Measurements from ENCODE around the gene SREK1IP1.

SREK1IP1 gene

DNA sequence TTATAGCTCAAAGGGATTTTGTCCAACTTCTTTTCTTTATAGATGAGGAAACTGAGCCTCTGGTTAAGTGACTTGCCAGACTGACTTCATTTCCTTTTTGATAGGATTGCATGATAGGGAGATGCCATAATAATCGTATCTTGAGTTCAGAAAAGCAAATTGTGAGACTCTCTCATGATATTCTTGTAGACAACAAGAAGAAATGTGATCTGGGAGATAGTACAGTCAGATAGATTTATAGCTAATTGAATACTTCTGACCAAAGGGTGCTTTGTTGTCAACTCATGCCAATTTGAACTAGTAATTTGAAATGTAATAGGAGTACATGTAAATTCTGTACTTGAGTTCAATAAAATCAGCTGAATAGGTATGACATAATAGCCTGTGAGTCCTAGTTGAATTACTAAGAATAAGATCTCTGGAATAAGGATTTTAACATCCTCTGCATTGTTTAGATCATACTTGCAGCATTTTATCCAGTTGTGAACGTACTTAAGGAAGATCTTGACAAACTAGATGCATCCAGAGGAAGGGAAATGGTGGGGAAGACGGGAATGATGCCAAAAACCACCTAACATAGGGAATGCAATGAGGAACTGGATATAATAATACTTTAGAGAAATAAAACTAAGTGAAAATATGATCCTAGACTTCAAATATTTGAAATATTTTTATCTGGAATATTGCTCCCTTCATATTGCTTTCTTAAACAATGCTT is 25.7 kb upstream of the SREK1IP1 start:
- no peak overlapping the region for H2AFZ ChIP-seq (ENCODE audit: low read length)
- DNase-seq (ENCODE audit: low spot score), result no peak
- no peak overlapping the region for H2BK5ac ChIP-seq (ENCODE audit: low read length)
- H2BK15ac ChIP-seq (ENCODE audit: low read length), result no peak overlapping the region
- no peak overlapping the region for H3K18ac ChIP-seq (ENCODE audit: low read length)
- H3K4me3 ChIP-seq (ENCODE audit: low read length in 2 of 2), result no peak overlapping the region
- peaks cover 1 to 17% of the 10 kb centered on the region in 2 donors for H3K36me3 ChIP-seq (replicated peaks in 1 of 2; ENCODE audit: control insufficient read depth in 2 of 2, insufficient read depth in 2 of 2, low read length in 2 of 2)
- H2AK5ac ChIP-seq (ENCODE audit: low read depth, low read length), result no peak overlapping the region
- H3K9ac ChIP-seq (ENCODE audit: low read depth, low read length, poor library complexity), result no peak overlapping the region
- no peak overlapping the region for H2BK120ac ChIP-seq (ENCODE audit: low read depth, low read length)
- no peak overlapping the region for H4K91ac ChIP-seq (ENCODE audit: low read depth, low read length, poor library complexity)
- H3K79me1 ChIP-seq (ENCODE audit: low read depth, low read length), result no peaks in the 10 kb centered on the region
- H4K8ac ChIP-seq (ENCODE audit: low read depth, low read length), result no peak overlapping the region
- WGBS, 2 donors (ENCODE audit: extremely low coverage in 2 of 2, insufficient read length in 2 of 2, insufficient replicate concordance in 1 of 2), result no CpG with 5 or more reads among the region's 3 CpGs
- no peak overlapping the region for H3K27ac ChIP-seq (replicated peaks; ENCODE audit: low read length)
- H3K23ac ChIP-seq (ENCODE audit: low read depth, low read length, poor library complexity), result no peak overlapping the region
- H3K9me3 ChIP-seq (replicated peaks in 1 of 2; ENCODE audit: control insufficient read depth in 2 of 2, insufficient read depth in 1 of 2, low read depth in 1 of 2, low read length in 2 of 2), result no peaks in the 10 kb centered on the region
- no peak overlapping the region for H3K14ac ChIP-seq (ENCODE audit: low read length)
- H3K4me2 ChIP-seq (ENCODE audit: insufficient read depth, low read length, poor library complexity, severe bottlenecking), result no peak overlapping the region
- no peak overlapping the region for H3K4ac ChIP-seq (ENCODE audit: low read length)
- H3K4me1 ChIP-seq (ENCODE audit: control insufficient read depth in 2 of 2, insufficient read depth in 1 of 2, low read depth in 1 of 2, low read length in 2 of 2), result no peaks in the 10 kb centered on the region
- no peak overlapping the region for H2BK12ac ChIP-seq (ENCODE audit: low read length)
- H3K27me3 ChIP-seq (ENCODE audit: control insufficient read depth in 3 of 3, insufficient read depth in 3 of 3, low read depth in 1 of 3, low read length in 3 of 3), result no peaks in the 10 kb centered on the region

DNA sequence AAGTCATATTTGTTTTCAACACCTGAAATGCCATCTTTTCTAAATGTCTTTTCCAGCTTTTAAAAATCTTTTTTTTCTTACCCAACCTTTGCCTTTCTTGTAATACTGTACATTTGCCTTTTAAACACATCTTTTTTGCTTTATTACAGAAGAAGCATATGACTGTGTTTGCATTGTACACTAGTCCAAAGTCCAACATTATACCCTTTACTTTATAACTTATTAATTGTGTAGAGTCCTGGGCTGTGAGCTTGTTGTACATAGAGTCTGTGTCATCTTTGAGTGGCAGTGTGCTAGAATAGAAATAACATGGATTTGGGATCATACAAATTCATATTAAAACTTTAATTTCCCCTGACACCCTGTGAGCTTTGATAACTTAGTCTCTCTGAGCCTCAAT is 24.0 kb upstream of the SREK1IP1 start:
- H3K4me2 ChIP-seq (ENCODE audit: insufficient read depth, low read length, poor library complexity, severe bottlenecking), result no peak overlapping the region
- no peak overlapping the region for H3K18ac ChIP-seq (ENCODE audit: low read length)
- H2BK12ac ChIP-seq (ENCODE audit: low read length), result no peak overlapping the region
- no peak for DNase-seq (ENCODE audit: low spot score)
- no peak overlapping the region for H4K8ac ChIP-seq (ENCODE audit: low read depth, low read length)
- H3K4me3 ChIP-seq (ENCODE audit: low read length in 2 of 2), result no peak overlapping the region
- no peak overlapping the region for H3K9ac ChIP-seq (ENCODE audit: low read depth, low read length, poor library complexity)
- no peaks in the 10 kb centered on the region for H3K4me1 ChIP-seq (ENCODE audit: control insufficient read depth in 2 of 2, insufficient read depth in 1 of 2, low read depth in 1 of 2, low read length in 2 of 2)
- no peaks in the 10 kb centered on the region for H3K27me3 ChIP-seq (ENCODE audit: control insufficient read depth in 3 of 3, insufficient read depth in 3 of 3, low read depth in 1 of 3, low read length in 3 of 3)
- H2AK5ac ChIP-seq (ENCODE audit: low read depth, low read length), result no peak overlapping the region
- H2BK120ac ChIP-seq (ENCODE audit: low read depth, low read length), result no peak overlapping the region
- H4K91ac ChIP-seq (ENCODE audit: low read depth, low read length, poor library complexity), result no peak overlapping the region
- peaks cover 1 to 27% of the 10 kb centered on the region in 2 donors for H3K36me3 ChIP-seq (replicated peaks in 1 of 2; ENCODE audit: control insufficient read depth in 2 of 2, insufficient read depth in 2 of 2, low read length in 2 of 2)
- no peaks in the 10 kb centered on the region for H3K9me3 ChIP-seq (replicated peaks in 1 of 2; ENCODE audit: control insufficient read depth in 2 of 2, insufficient read depth in 1 of 2, low read depth in 1 of 2, low read length in 2 of 2)
- no peak overlapping the region for H3K27ac ChIP-seq (replicated peaks; ENCODE audit: low read length)
- no peak overlapping the region for H2BK5ac ChIP-seq (ENCODE audit: low read length)
- H3K79me1 ChIP-seq (ENCODE audit: low read depth, low read length), result no peaks in the 10 kb centered on the region
- H3K23ac ChIP-seq (ENCODE audit: low read depth, low read length, poor library complexity), result no peak overlapping the region
- H3K4ac ChIP-seq (ENCODE audit: low read length), result no peak overlapping the region
- H3K14ac ChIP-seq (ENCODE audit: low read length), result no peak overlapping the region
- H2AFZ ChIP-seq (ENCODE audit: low read length), result no peak overlapping the region
- H2BK15ac ChIP-seq (ENCODE audit: low read length), result no peak overlapping the region

DNA sequence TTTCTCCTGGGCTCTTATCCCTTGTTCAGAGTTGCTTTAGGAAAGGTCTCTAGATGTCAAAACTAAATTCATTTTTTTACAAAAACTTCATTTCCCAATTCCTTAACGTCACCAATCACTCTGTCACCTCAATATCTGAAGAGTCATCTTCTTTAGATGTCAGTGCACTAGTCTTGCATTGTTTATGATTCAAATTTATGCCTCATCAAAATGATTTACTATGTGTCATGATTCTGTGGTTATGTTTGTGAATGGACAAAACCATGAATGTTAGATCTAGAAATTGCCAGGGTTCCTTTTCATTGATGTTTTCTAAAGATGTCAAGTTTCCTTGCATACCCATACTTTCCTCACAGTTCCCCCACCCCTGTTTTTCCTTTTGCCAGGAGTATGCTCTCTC is 21.7 kb upstream of the SREK1IP1 start:
- Histone ChIP-seq H2BK12ac (ENCODE audit: low read length) (no peak overlapping the region), H2BK120ac (ENCODE audit: low read depth, low read length) (no peak overlapping the region), H3K27ac (replicated peaks; ENCODE audit: low read length) (no peak overlapping the region), H3K4me2 (ENCODE audit: insufficient read depth, low read length, poor library complexity, severe bottlenecking) (no peak overlapping the region), H4K91ac (ENCODE audit: low read depth, low read length, poor library complexity) (no peak overlapping the region), H3K23ac (ENCODE audit: low read depth, low read length, poor library complexity) (no peak overlapping the region), H3K14ac (ENCODE audit: low read length) (no peak overlapping the region), H2BK15ac (ENCODE audit: low read length) (no peak overlapping the region), H3K79me1 (ENCODE audit: low read depth, low read length) (no peaks in the 10 kb centered on the region), H4K8ac (ENCODE audit: low read depth, low read length) (no peak overlapping the region), H3K36me3 (replicated peaks in 1 of 2; ENCODE audit: control insufficient read depth in 2 of 2, insufficient read depth in 2 of 2, low read length in 2 of 2) (peaks cover 4 to 45% of the 10 kb centered on the region in 2 donors), H3K18ac (ENCODE audit: low read length) (no peak overlapping the region), H3K9me3 (replicated peaks in 1 of 2; ENCODE audit: control insufficient read depth in 2 of 2, insufficient read depth in 1 of 2, low read depth in 1 of 2, low read length in 2 of 2) (no peaks in the 10 kb centered on the region), H3K4me3 (ENCODE audit: low read length in 2 of 2) (no peak overlapping the region), H3K9ac (ENCODE audit: low read depth, low read length, poor library complexity) (no peak overlapping the region), H2AFZ (ENCODE audit: low read length) (no peak overlapping the region), H2BK5ac (ENCODE audit: low read length) (no peak overlapping the region), H3K27me3 (ENCODE audit: control insufficient read depth in 3 of 3, insufficient read depth in 3 of 3, low read depth in 1 of 3, low read length in 3 of 3) (no peaks in the 10 kb centered on the region), H3K4ac (ENCODE audit: low read length) (no peak overlapping the region), H3K4me1 (ENCODE audit: control insufficient read depth in 2 of 2, insufficient read depth in 1 of 2, low read depth in 1 of 2, low read length in 2 of 2) (no peaks in the 10 kb centered on the region), H2AK5ac (ENCODE audit: low read depth, low read length) (no peak overlapping the region)
- no peak for DNase-seq (ENCODE audit: low spot score)
- WGBS, 2 donors (ENCODE audit: extremely low coverage in 2 of 2, insufficient read length in 2 of 2, insufficient replicate concordance in 1 of 2), result 100% methylated on average over 1 of the region's 1 CpG; no CpG with 5 or more reads in 1 of the 2 donors

DNA sequence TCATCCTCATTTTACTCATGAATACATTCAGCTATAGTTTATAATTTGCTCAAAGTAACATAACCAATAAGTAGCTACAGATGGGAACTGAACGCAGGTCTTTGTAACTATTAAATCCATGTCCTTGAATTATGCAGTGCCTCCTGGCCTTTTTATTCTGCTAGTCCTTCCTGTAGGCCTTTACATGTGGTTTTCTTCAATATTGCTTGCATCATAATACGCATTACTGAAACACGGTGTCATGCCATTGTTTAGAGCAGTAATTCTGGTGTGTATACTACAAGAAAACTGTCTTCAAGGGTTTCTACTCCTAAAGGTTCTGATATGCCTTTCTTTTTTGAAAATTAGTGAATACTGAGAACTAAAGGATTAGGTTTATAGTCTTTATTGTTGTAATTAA is 21.0 kb upstream of the SREK1IP1 start:
- Histone ChIP-seq H3K9me3 (replicated peaks in 1 of 2; ENCODE audit: control insufficient read depth in 2 of 2, insufficient read depth in 1 of 2, low read depth in 1 of 2, low read length in 2 of 2) (no peaks in the 10 kb centered on the region), H3K36me3 (replicated peaks in 1 of 2; ENCODE audit: control insufficient read depth in 2 of 2, insufficient read depth in 2 of 2, low read length in 2 of 2) (peaks cover 4 to 53% of the 10 kb centered on the region in 2 donors), H4K8ac (ENCODE audit: low read depth, low read length) (no peak overlapping the region), H3K14ac (ENCODE audit: low read length) (no peak overlapping the region), H3K4ac (ENCODE audit: low read length) (no peak overlapping the region), H4K91ac (ENCODE audit: low read depth, low read length, poor library complexity) (no peak overlapping the region), H3K27ac (replicated peaks; ENCODE audit: low read length) (no peak overlapping the region), H3K4me2 (ENCODE audit: insufficient read depth, low read length, poor library complexity, severe bottlenecking) (no peak overlapping the region), H3K18ac (ENCODE audit: low read length) (no peak overlapping the region), H2BK12ac (ENCODE audit: low read length) (no peak overlapping the region), H2AFZ (ENCODE audit: low read length) (no peak overlapping the region), H2BK15ac (ENCODE audit: low read length) (no peak overlapping the region), H3K27me3 (ENCODE audit: control insufficient read depth in 3 of 3, insufficient read depth in 3 of 3, low read depth in 1 of 3, low read length in 3 of 3) (no peaks in the 10 kb centered on the region), H2AK5ac (ENCODE audit: low read depth, low read length) (no peak overlapping the region), H3K4me3 (ENCODE audit: low read length in 2 of 2) (no peak overlapping the region), H2BK5ac (ENCODE audit: low read length) (no peak overlapping the region), H3K23ac (ENCODE audit: low read depth, low read length, poor library complexity) (no peak overlapping the region), H3K79me1 (ENCODE audit: low read depth, low read length) (no peaks in the 10 kb centered on the region), H3K4me1 (ENCODE audit: control insufficient read depth in 2 of 2, insufficient read depth in 1 of 2, low read depth in 1 of 2, low read length in 2 of 2) (no peaks in the 10 kb centered on the region), H3K9ac (ENCODE audit: low read depth, low read length, poor library complexity) (no peak overlapping the region), H2BK120ac (ENCODE audit: low read depth, low read length) (no peak overlapping the region)
- no peak for DNase-seq (ENCODE audit: low spot score)
- no CpG with 5 or more reads among the region's 3 CpGs for WGBS, 2 donors (ENCODE audit: extremely low coverage in 2 of 2, insufficient read length in 2 of 2, insufficient replicate concordance in 1 of 2)

Data from neuronal stem cell (in vitro differentiated cells).